Measurements from ENCODE around the gene OR51B5.

GRCh38 chr11:5303626-5304025 is 39.7 kb downstream of the OR51B5 start:
- TF ChIP-seq CTCF (conservative IDR thresholded peaks at IDR 0.05; ENCODE audit: low read depth, low read length) = no peak
- TF ChIP-seq EZH2 (IDR thresholded peaks at IDR 0.05; ENCODE audit: borderline replicate concordance, low read depth, low read length, poor library complexity, severe bottlenecking) = no peak
